DMS114 treated with DMSO at 0.1 percent for 48 hours (cell line): ENCODE measurements around the gene C10orf90.
"Not testable (repeated sequence)": the region's sequence is repeated elsewhere in the genome, so short reads cannot be mapped to it uniquely, and the experiment has no call there.

Experiments
- DNase-seq: peaks from one replicate; lab custom pipeline; 2025; ENCODE audit not compliant: unreplicated experiment; lab: John Stamatoyannopoulos, UW

The C10orf90 gene

DNA sequence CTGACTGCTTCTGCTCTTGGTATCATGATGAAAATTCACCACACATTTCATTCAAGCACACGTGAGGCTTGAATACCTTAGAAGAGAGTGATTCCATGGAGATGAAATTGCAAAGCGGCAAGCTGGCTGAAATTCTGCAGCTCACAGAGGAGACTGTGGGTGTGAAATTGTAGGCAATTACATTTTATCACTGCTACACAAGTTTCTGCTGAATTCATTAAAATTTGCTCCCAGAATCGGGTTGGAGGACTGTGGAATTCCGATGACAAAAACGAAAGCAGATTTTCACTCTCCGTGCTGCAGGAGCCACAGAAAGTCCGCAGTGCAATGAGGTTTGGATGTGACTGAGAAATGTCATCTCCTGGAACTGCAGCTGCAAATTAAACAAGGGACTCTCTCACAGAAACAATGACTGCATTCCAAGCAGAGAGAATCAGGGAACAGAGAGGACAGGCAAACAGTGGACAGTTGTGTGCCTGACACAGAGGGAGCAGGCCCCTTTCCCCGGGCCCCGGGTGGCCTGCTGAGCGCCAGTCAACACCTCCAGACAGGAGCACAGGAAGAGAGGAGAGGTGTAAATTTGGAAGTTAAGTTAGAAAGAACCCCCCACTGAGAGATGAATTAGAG, 109.1 kb downstream of the C10orf90 start:
- DNase-seq: no peak

DNA sequence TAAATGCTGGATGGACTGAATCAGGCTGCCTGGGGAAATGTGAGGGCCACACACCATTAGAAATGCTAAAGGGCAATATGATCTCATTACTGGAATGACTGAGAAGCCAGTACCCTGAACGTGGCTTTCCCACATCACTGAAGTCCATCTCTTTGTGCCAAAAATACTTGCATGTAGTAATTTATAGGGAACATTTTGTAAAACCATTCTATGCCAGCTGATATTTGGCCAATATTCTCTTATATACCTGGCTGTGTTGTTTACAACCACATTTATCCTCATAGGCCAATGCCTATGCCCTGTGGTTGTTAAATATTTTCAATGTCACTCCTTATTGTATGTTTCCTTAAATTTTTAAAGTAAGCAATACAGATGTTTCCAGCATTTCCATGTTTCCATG, 111.6 kb downstream of the C10orf90 start:
- DNase-seq: no peak

DNA sequence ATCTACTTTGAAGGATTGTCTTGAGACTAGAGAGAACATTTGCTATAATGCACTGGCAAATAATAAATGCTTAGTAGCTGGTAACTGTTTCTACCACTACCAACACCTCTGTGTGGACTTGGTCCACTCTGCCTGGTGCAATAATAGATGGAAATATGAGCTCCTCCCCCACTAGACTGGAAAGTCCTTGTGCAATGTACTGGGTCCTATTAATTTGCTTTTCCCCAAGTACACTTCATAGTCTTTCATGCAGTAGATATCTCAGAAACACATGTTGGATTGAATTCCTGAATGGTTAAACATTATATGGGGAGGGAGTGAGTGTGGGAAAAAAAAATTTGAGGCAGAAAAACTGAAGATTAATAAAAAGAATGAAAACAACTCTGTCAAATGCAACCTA, 119.3 kb downstream of the C10orf90 start:
- DNase-seq: no peak

DNA sequence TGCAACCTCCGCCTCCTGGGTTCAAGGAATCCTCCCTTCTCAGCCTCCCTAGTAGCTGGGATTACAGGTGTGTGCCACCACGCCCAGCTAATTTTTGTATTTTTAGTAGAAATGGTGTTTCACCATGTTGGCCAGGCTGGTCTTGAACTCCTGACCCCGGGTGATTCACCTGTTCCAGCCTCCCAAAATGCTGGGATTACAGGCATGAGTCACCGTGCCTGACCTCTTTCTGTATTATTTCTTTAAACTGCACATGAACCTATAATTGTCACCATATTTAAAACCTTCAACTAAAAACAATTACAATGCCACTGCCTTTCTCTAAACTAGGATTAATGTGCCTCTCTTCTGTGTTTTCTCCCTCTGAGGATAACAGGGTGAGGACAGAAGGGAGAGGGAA, 119.9 kb downstream of the C10orf90 start:
- not testable (repeated sequence) for DNase-seq

DNA sequence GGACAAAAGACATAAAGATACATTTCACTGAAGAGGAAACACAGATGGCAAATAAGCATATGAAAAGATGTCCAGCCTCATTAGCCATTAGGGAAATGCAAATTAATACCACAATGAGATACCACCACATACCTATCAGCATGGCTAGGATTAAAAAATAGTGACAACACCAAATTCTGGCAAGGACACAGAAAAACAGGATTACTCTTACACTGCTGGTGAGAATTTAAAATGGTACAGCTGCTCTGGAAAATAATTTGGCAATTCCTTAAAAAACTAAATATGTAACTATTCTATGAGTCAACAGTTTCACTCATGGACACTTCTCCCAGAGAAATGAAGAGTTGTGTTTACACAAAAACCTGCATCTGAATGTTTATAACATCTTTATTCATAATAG, 121.1 kb downstream of the C10orf90 start:
- no peak for DNase-seq

DNA sequence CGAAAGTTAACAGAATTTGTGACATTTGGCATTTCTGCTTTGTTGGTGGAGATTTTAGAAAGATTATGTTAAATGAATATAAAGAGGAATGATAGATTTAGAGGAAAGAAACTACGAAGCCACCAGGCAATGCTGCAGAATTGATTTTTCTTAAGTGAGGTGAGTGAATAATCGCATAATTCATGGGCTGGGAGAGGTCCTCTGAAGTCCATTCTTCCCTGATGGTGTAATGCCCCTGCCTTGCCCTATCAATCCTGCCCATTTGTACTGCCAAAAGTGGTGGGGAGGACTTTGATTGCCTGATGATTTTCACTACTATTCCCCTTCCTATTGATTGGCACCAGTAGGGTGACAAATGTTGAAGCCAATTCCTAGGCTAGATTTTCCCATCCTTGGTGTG, 125.9 kb downstream of the C10orf90 start:
- DNase-seq: no peak

DNA sequence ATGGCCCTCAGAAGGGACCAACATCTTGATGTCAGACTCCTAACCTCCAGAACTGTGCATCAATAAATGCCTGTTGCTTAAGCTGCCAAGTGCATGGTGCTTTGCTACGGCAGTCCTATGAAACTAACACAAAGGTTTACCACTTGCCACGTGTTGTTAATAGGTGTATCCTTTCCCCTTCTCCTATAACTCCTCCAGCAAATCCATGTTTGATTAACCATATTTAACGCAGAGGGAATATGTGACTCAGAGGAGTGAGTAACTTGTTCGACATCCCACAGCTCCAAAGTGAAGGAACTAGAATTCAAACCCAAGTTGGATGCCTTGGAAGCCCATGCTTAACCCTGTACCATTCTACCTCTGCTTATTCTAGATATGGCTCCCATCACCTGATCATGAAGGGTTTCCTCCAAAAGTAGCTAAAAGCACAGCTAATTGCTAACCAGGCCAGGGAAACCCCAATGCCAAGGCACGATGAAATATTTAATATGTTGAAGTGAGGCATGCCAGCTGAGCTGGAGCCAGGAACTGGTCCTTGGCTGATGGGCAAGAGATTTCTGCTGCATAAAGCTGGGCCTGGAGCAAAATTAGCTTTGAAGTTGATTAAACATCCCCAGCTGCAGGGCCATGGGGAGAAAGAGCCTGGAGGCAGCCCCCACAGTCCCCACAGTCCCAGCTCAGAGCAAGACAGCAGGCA, 131.9 kb downstream of the C10orf90 start:
- DNase-seq: no peak

DNA sequence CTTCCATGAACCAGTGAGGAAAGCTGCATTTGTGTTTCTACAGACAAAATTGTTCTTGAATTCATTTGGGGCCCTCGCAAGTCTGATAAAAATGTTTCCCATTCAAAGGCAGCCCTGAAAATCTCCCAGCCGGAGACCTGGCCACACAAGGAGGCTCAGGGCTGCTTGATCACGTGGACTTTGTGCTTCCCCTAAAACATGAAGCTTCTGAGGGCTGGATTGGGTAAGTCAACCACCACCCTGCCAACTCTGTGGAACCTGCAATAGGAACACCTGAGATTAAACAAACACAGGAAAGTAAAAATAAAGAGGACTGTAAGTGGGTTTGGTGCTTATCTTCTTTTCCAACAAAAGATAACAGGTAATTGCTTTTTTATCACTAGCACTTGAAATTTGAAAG, 133.8 kb downstream of the C10orf90 start:
- no peak for DNase-seq

DNA sequence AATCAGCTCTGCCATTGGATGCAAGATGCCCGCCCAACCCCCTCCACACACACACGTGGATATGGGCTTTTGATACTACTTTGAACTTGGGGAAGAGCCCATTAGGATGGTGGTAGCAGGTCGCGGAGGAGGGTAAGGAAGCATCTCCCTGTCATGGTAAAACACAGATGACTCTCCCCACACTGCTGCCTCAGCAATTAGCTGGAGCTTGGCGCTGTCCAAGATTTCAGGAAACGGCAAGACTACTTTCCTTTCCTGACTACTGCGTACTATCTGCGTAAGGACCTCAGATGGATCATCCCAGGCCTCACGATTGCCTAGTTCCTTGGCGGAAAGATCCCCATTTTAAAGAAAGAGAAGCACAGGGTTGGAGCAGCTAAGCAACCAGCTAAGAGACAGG, 134.3 kb downstream of the C10orf90 start:
- no peak for DNase-seq

DNA sequence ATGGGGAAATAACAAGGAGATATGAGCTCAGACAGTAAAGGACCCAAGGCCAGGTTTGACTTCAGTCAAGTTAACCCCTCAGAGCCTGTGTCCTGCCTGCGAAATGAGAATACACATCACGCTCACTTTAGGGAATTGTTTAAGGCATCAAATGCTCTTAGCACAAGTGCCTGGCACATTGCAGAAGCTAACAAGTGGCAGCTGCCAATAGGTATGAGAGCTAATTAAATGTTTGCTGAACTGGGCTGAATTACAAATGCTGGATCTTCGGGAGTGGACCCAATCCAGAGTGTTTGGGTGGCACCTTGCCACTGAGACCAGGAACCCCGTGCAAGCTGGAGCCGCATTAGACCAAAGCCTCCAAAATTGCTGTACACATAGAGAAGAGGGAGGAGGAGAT, 136.8 kb downstream of the C10orf90 start:
- DNase-seq: no peak

DNA sequence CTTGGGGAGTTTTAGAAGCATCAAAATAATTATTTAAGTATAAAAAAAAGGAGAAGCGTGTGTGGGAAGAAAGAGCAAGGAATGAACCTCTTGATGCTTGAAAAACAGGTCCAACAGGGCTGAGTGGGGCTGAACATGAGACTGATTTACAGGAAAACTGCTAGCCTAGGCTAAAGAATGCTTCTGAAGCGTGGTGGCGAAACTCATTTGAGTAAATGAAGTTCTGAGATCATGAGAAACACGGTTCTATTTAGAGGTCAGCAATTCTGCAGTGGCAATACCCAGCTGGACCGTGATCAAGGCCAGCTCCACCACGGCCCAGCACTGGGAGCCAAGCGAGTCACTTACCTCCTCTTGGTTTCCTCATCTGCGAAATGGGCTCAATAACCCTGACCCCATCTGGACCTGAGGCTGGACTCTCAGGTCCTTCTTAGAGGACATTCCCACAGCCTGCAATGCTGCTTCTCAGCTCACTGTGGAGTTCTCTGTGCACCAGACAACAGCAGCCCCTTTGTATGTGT, 142.1 kb downstream of the C10orf90 start:
- DNase-seq: no peak

DNA sequence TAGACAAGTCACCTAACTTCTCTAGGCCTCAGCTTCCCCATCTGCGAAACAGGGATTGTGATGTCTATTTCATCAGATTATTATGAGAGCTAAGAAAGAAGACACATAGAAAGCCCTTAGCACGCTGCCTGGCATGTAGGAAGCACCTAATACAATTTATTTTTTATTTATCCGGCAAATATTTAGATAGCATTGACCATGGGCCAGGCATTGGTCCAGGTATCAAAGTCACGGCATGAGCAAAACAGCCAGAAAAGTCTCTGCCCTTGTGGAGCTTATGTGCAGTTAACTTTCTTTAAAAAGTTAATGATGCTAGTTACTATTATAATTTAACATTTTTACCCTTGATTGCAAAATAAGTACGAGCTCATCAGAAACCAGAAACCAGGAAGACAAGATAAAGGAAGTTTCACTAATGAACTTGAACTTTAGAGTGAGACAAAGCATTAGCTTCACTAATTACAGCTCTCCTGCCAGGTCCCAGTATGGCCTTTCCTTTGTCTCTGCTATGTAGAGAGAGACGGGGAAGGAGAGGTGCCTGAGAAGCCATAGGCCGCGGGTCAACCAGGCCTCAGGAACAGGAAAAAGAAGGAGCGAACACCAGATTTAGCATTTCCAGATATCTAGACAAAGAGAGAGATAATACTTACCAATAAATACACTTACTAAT, 142.7 kb downstream of the C10orf90 start:
- no peak for DNase-seq

DNA sequence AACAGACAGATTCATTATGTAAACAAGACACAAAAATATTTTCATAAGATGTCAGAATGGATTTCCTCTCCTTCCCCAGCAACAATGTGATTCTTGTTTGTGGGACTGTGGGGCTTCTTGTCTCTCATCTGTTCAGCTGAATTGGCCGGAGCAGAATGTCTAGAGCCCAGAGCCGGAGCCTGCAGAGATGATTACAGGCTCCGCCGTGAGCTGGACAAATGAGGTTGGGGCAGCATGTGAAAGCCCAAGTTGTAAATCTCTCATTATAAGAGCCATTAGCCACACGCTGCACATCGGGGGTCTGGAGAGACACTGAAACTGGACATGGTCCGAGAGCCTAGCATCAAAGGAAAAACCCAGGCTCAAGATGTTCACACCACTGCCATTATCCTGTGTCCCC, 145.2 kb downstream of the C10orf90 start:
- no peak for DNase-seq

DNA sequence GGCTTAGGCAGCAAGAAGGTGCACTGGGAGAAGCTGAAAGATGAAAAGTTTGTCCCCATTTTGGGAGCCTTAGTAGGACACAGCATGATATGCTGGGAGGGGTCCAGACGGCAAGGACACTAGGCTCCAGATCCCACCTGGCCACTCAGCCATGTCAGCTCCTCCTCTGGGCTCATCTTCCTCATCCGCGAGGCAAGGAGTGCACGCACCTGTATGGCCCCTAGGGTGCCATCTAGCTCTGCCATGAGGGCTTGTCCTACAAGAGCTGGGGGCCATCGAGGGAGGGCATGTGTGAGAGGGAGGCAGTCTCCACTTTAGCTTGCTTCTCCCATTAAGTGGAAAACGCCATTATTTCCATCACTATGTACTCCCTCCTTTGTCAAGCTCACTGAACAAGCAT, 146.0 kb downstream of the C10orf90 start:
- DNase-seq: no peak

DNA sequence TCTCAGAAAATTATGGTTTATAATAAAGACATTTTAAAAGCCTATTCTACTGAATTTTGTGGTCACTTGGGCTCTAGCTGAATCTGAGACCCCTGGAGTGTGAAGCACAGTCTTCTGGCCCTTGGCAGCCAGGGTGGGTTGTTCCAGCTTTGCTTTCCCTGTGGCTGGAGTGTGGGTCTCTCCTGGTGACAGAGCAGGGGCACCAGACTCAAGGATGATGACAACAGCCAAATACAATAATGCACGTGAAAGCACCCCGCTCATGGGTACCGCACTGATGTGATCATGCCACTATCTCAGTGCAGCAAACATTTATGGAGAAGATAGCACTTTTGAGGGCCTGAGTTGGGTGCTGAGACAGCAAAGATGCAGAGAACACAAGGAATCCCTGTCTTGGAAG, 147.4 kb downstream of the C10orf90 start:
- DNase-seq: no peak

DNA sequence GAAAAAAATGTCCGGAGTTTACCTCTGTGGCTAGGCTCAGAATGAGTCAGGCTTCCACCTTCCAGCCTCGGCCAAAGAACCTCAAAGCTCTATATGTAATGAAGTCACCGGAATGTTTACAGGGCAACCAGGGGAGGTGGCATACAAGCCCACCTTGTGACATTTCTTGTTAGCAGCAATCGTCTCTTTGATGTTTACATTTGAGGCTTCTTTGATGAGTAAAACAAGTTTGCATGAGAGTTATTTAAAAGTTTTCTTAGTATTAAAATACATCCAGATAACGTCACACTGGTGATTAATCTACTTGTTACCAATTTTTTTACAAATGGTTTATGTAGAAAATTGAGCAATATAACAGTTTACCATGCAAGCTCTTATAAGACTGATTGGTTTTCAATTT, 149.1 kb downstream of the C10orf90 start:
- DNase-seq: no peak

DNA sequence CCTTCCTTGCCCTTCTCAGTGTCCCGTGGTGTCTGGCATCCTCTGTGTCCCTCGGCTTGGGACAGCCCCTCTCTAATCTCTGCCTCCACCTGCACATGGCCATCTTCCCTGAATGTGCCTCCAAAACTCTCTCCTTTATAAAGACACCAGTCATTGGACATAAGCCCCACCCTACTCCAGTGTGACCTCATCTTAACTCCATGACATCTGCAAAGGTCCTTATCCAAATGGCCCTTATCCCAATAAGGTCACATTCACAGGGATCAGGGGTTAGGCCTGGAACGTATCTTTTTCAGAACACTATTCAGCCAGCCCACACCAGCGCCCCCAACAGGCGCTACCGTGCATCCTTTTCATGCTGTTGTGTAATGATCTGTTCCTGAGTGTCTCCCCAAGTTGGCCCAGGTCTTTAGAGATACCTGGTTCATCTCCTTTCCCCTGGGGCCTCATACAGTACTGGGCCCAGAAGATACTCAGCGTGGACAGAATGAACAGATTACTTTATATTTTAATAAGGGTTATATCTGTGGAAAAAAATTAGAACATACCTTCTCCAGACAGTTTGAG, 149.7 kb downstream of the C10orf90 start:
- no peak for DNase-seq

DNA sequence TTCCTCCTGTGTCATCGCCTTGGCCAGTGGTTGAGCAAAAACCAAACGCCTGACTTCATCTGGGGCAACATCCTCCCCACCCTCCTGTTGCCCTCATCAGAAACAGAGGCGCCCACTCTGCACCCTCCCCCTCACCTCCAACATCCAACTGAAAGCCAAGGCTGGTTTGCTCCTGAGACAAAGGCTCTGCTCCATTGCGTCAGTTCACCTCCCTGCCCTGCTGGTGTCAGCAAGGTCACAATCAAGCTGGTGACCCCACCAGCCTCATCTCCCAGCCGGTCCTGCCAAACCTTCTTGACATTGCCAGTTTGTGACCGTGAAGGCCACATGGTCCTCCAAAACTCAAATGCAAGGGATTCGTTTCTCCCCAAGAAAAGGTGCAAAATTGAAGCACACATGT, 150.5 kb downstream of the C10orf90 start:
- no peak for DNase-seq

DNA sequence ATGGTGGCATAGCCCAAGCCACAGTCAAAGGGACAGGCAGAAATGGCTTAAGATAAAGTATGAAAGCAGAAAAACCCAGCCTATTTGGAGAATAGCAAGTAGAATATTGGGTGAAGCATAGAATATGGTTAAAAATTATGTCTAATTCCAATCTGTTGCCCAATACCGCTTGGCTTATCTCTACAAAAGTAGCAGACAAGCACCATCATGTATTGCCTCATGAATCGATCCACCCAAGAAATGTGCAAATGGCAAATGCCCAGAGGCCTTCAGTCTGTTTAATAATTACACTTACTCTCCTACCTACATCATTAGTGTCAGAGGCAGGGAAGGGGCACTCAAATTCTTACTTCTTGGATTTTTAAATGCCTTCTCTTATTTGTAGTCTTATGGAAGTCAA, 151.3 kb downstream of the C10orf90 start:
- DNase-seq: no peak

DNA sequence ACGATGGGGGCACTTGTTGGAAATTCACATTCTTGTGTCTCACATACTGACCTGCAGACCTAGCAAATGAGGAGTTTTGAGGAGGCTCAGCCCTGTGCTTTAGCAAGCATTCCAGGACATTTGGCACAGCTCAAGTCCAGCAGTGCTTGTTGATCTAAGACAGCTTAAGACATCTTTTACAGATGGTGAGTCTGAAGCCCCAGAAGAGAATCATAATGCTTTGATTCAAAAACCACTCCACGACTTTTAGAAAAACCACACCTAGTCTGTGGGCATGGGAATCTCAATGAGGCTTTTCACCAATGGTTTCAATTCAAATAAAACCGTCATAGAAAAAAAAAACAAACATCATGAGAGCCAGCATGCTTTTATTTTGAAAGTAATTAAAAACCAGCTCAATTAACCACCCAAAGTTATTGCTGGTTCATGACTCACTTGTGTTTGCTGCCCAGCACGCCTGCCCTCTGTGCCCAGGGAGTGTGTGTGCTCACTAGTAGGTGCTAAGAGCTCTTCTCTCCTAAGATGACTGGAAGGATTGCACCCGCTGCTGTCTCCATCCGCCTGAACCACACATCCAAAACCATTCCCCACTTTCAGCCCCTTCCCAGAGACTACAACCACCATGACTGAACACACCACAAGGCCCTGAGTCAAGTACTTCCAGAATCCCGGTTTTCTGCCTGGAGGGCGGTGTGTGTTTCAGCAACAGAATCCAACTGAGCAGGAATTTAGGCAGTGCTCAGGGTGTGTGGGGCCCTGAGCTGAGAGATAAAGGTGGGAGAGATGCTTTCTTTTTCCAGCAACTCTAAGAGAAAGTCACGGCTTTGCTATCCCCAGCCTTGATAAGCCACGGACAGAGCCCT, 152.0 kb downstream of the C10orf90 start:
- DNase-seq: no peak

DNA sequence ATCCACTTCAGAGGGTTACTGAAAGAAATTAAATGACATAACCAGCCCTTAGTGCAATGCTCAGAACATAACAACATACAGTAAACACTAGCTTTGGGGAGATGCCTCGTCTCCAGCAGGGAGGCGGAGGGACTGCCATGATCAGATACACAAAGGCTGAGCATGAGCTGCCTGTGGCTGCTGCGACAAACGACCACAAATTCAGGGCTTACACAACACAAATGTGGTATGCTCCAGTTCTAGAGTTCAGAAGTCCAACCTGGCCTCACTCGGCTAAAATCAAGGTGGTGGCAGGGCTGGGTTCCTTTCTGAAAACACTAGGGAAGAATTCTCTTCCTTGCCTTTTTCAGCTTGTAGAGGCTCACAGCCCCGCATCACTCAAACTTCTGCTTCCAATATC, 154.0 kb downstream of the C10orf90 start:
- no peak for DNase-seq
